Panc1 (cell line): Measurements from ENCODE around the gene ZNF622. TPM values are rescaled to one million over a fixed set of nuclear protein-coding genes. Genes with fewer than 3 reads are reported as not detected.
A peak's percentile ranks its signal among the peaks of the same experiment; 100 is the strongest.

Experiments used
- ATAC-seq: fragments of 200-7000 bp; cut with Tn5 transposase; 2 replicates; pipeline ENCODE4 v1.9.1; 2020; ENCODE audit warnings: mild to moderate bottlenecking, moderate library complexity
- Bru-seq: library from RNA; stranded (reverse); fragments of 400-500 nt; gene quantifications from one replicate; lab custom pipeline; 2021; lab: Mats Ljungman, UMichigan
- BruChase-seq, 2 experiments: library from RNA; stranded (reverse); fragments of 400-500 nt; gene quantifications; one replicate each; lab custom pipeline; 2021; lab: Mats Ljungman, UMichigan
- BruUV-seq: library from RNA; stranded (reverse); fragments of 400-500 nt; replicated peaks from 2 replicates; lab custom pipeline; 2021; lab: Mats Ljungman, UMichigan
- CTCF ChIA-PET: fragments of 300-600 bp; sonication (Branson Sonifier 250); formaldehyde crosslinking; loops from one replicate; lab custom pipeline; 2022; ENCODE audit warnings: antibody characterized with exemption; lab: Charles Lee
- POLR2A ChIA-PET: fragments of 300-600 bp; sonication (Branson Sonifier 250); formaldehyde crosslinking; loops from one replicate; lab custom pipeline; 2022; ENCODE audit warnings: antibody characterized with exemption; lab: Charles Lee
- DNase-seq: peaks from one replicate; pipeline ENCODE4 v3.0.0-alpha.2; 2010; ENCODE audit warnings: low read depth, low spot score
- H3K27ac ChIP-seq: 2 replicates; pipeline ENCODE4 v1.5.1; 2011; ENCODE audit warnings: mild to moderate bottlenecking, low read length, inconsistent platforms
- H3K27me3 ChIP-seq: fragments of 200-500 bp; sonication (Bioruptor generic); 2 replicates; pipeline ENCODE4 v1.6.0; 2014; ENCODE audit warnings: low read length, inconsistent platforms; ENCODE audit not compliant: control insufficient read depth, insufficient read depth
- H3K36me3 ChIP-seq: fragments of 200-500 bp; sonication (Bioruptor generic); 2 replicates; pipeline ENCODE4 v1.5.1; 2014; ENCODE audit warnings: inconsistent platforms, mild to moderate bottlenecking, low read length, moderate library complexity; ENCODE audit not compliant: control insufficient read depth, insufficient read depth
- H3K4me1 ChIP-seq: 2 replicates; pipeline ENCODE4 v1.5.1; 2011; ENCODE audit warnings: inconsistent platforms, mild to moderate bottlenecking, low read length, moderate library complexity; ENCODE audit not compliant: control insufficient read depth, insufficient read depth
- H3K4me3 ChIP-seq, 2 experiments: 2 replicates each; pipeline ENCODE4 v1.5.1; 2011 to 2012; ENCODE audit warnings: low read depth in 2 of 2, low read length in 2 of 2, mild to moderate bottlenecking in 2 of 2, inconsistent platforms in 1 of 2, moderate library complexity in 1 of 2
- H3K9me3 ChIP-seq: fragments of 200-500 bp; sonication (Bioruptor generic); 2 replicates; pipeline ENCODE4 v1.5.1; 2014; ENCODE audit warnings: low read depth, mild to moderate bottlenecking, inconsistent platforms, low read length, moderate library complexity; ENCODE audit not compliant: control insufficient read depth, insufficient read depth
- POLR2AphosphoS5 ChIP-seq: IDR thresholded peaks from 2 replicates; pipeline ENCODE4 v1.6.1; 2012; ENCODE audit warnings: mild to moderate bottlenecking, low read depth, low read length, moderate library complexity
- SIN3A ChIP-seq: IDR thresholded peaks from 2 replicates; pipeline ENCODE4 v1.6.1; 2012; ENCODE audit warnings: low read depth, mild to moderate bottlenecking, low read length, moderate library complexity, borderline replicate concordance; ENCODE audit not compliant: insufficient read depth
- TCF7L2 ChIP-seq: IDR thresholded peaks from 2 replicates; pipeline ENCODE4 v1.6.1; 2011; ENCODE audit warnings: mild to moderate bottlenecking, low read depth, low read length, inconsistent platforms
- in situ Hi-C: cut with HindIII; loops from 2 replicates; pipeline ENCODE4 v1.10.0; 2016; ENCODE audit warnings: low sequenced_read_pairs, low pct_unique_long_range_greater_than_20kb
- intact Hi-C: fragments of 100-400 bp; cut with micrococcal nuclease; formaldehyde crosslinking; loops from one replicate; pipeline ENCODE4 v1.10.0; 2022; ENCODE audit not compliant: unreplicated experiment
- long read RNA-seq: library from polyadenylated mRNA; unstranded; transcript quantifications from one replicate; pipeline ENCODE4 v2.0.0, GENCODE V29; 2021; ENCODE audit not compliant: unreplicated experiment
- polyA plus RNA-seq: library from polyadenylated mRNA; unstranded; fragments of >200 nt; gene quantifications from one replicate; pipeline ENCODE4 v1.2.1, GENCODE V29; 2012; ENCODE audit warnings: missing spikeins; ENCODE audit not compliant: insufficient read length
- total RNA-seq: library from RNA; stranded (reverse); gene quantifications from one replicate; pipeline ENCODE4 v1.2.1, GENCODE V29; 2021; ENCODE audit not compliant: unreplicated experiment
- TF ChIP-seq, protein P1 (sequence below), 2 experiments: IDR thresholded peaks; 2 replicates each; pipeline ENCODE4 v1.6.1; 2011 to 2012; ENCODE audit warnings: low read depth in 2 of 2, control low read depth in 1 of 2, low read length in 1 of 2, mild to moderate bottlenecking in 1 of 2, moderate library complexity in 1 of 2; ENCODE audit not compliant: insufficient read depth in 1 of 2
- TF ChIP-seq, protein P2 (sequence below): fragments of 450-650 bp; IDR thresholded peaks from 2 replicates; pipeline ENCODE4 v1.5.1; 2017; ENCODE audit warnings: mild to moderate bottlenecking

Gene ZNF622, protein sequence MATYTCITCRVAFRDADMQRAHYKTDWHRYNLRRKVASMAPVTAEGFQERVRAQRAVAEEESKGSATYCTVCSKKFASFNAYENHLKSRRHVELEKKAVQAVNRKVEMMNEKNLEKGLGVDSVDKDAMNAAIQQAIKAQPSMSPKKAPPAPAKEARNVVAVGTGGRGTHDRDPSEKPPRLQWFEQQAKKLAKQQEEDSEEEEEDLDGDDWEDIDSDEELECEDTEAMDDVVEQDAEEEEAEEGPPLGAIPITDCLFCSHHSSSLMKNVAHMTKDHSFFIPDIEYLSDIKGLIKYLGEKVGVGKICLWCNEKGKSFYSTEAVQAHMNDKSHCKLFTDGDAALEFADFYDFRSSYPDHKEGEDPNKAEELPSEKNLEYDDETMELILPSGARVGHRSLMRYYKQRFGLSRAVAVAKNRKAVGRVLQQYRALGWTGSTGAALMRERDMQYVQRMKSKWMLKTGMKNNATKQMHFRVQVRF
- total RNA-seq: 29.3 TPM
- 30.1 TPM for polyA plus RNA-seq
- percentile 87 among the genes with signal in this experiment for Bru-seq, nascent RNA
- BruChase-seq, experiment 1, labeled RNA remaining after a 2-hour chase: percentile 80 among the genes with signal in this experiment
- BruChase-seq, experiment 2, labeled RNA remaining after a 6-hour chase: percentile 60 among the genes with signal in this experiment
- long read RNA-seq, transcript ZNF622-201 (6 exons, 1,699 nt): major isoform, 63 of 76 reads
- long read RNA-seq, partial matches to known transcripts: 11 of 76 reads
- long read RNA-seq, other reads (novel, unspliced or antisense): 2 of 76 reads

DNA sequence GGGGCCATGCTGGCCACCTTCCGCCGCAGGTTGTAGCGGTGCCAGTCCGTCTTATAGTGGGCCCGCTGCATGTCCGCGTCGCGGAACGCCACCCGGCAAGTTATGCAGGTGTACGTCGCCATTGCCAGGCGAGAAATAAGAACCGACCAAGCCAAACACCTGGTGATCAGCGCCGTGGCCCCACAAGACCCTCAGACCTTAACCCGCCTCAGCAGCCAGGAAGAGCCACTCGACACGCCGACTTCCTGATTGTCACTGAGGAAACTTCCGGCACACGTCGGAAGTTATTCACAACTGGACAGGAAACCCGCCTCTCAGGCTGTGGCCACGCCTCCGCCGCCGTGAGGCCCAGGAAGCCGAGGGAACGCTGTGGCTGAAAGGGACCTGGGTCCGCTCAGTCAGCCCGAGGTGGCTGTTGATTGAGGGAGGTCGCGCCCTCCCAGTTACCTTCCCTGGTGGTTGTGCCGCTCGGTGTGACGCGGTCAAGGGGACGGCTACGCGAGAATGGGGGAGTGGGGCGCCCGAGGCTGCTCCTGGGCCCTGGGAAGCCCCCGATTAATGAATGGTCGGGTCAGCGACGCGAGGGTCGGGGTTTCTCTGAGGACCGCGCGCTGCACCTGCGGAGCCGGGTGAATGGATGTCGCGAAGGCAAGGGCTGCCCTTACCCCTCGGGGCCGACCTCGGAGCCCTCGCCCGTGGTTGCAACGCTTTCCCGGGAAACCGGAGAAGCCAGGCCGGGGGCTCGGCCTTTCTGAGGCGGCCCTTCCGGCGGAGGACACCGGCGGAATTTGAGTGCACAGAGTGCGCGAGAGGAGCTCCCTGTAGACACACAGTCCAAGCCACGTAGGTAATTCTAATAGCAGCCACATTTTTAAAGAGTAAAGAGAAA is at the start of gene ZNF622:
TSS of gene ZNF622 (minus strand) at position 257 of the 889 bp plus-strand sequence. CDS start at position 122, 135 bp downstream.
- Histone ChIP-seq H3K4me3 (peak within 1 kb of the TSS; percentile 94 to 96), H3K9me3 (no peaks in the 10 kb centered on the region), H3K4me1 (peaks cover 20% of the 10 kb centered on the region), H3K27me3 (no peaks in the 10 kb centered on the region), H3K27ac (peak within 1 kb of the TSS; percentile 87), H3K36me3 (peaks cover 20% of the 10 kb centered on the region; the same call in 1 of the 2 replicates)
- TF ChIP-seq, protein P1, sequence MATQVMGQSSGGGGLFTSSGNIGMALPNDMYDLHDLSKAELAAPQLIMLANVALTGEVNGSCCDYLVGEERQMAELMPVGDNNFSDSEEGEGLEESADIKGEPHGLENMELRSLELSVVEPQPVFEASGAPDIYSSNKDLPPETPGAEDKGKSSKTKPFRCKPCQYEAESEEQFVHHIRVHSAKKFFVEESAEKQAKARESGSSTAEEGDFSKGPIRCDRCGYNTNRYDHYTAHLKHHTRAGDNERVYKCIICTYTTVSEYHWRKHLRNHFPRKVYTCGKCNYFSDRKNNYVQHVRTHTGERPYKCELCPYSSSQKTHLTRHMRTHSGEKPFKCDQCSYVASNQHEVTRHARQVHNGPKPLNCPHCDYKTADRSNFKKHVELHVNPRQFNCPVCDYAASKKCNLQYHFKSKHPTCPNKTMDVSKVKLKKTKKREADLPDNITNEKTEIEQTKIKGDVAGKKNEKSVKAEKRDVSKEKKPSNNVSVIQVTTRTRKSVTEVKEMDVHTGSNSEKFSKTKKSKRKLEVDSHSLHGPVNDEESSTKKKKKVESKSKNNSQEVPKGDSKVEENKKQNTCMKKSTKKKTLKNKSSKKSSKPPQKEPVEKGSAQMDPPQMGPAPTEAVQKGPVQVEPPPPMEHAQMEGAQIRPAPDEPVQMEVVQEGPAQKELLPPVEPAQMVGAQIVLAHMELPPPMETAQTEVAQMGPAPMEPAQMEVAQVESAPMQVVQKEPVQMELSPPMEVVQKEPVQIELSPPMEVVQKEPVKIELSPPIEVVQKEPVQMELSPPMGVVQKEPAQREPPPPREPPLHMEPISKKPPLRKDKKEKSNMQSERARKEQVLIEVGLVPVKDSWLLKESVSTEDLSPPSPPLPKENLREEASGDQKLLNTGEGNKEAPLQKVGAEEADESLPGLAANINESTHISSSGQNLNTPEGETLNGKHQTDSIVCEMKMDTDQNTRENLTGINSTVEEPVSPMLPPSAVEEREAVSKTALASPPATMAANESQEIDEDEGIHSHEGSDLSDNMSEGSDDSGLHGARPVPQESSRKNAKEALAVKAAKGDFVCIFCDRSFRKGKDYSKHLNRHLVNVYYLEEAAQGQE (IDR thresholded peaks at IDR 0.05; ENCODE audit: insufficient read depth in 1 of 2, low read depth in 2 of 2, low read length in 1 of 2): peak in 1 of 2 experiments; percentile 48; a peak in 1 of 4 replicates
- peak; percentile 96 for TF ChIP-seq POLR2AphosphoS5
- TF ChIP-seq, protein P2, sequence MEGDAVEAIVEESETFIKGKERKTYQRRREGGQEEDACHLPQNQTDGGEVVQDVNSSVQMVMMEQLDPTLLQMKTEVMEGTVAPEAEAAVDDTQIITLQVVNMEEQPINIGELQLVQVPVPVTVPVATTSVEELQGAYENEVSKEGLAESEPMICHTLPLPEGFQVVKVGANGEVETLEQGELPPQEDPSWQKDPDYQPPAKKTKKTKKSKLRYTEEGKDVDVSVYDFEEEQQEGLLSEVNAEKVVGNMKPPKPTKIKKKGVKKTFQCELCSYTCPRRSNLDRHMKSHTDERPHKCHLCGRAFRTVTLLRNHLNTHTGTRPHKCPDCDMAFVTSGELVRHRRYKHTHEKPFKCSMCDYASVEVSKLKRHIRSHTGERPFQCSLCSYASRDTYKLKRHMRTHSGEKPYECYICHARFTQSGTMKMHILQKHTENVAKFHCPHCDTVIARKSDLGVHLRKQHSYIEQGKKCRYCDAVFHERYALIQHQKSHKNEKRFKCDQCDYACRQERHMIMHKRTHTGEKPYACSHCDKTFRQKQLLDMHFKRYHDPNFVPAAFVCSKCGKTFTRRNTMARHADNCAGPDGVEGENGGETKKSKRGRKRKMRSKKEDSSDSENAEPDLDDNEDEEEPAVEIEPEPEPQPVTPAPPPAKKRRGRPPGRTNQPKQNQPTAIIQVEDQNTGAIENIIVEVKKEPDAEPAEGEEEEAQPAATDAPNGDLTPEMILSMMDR: no peak
- in situ Hi-C loops: no loop called here
- ATAC-seq (peak; percentile 98), DNase-seq (peak; percentile 76)
- intact Hi-C loops: no loop called here
- POLR2A ChIA-PET: no interaction called here
- CTCF ChIA-PET: interaction anchor here (0.6 kb wide), 1 partner anchor 110 kb away, joined by 7 read pairs; no protein-coding TSS in a partner anchor
- no TSS peak for BruUV-seq

DNA sequence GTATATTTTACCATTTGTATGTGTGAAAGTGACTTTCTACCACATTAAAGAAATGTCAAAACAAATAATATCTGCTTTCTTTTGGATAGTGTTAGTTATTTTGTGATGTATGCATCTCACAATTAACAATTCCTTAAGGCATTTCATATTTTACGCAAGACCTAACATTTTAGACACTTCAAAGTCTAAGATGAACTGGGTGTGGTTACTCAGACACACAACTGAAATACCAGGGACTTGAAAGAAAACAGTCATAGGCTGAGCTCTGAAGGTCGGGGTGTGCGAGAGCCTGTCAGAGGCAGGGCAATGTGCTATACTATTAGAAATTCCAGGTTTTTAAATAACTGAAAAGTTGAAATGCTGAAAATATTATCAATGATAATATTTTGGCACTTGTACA is 44.5 kb upstream of the ZNF622 start:
- ATAC-seq (no peak), DNase-seq (no peak)
- POLR2A ChIA-PET: no interaction called here
- H3K4me1 ChIP-seq: no peaks in the 10 kb centered on the region
- H3K27ac ChIP-seq: no peak overlapping the region
- no peaks in the 10 kb centered on the region for H3K36me3 ChIP-seq
- TF ChIP-seq POLR2AphosphoS5 (no peak), SIN3A (no peak), TCF7L2 (no peak)
- TF ChIP-seq, protein P1 (IDR thresholded peaks at IDR 0.05; ENCODE audit: insufficient read depth in 1 of 2, low read depth in 2 of 2, low read length in 1 of 2): no peak
- TF ChIP-seq, protein P2: no peak
- no TSS peak for BruUV-seq
- 0 out of 2 replicates have a peak, but pooled peaks cover 3% of the 10 kb centered on the region for H3K27me3 ChIP-seq
- intact Hi-C loops (no loop called here), in situ Hi-C loops (no loop called here)
- no peak overlapping the region for H3K4me3 ChIP-seq
- CTCF ChIA-PET: no interaction called here
- no peaks in the 10 kb centered on the region for H3K9me3 ChIP-seq
